DLD1 (cell line): ENCODE data around the gene PCBD1.

Experiments used
- in situ Hi-C: cut with HindIII; loops from 2 replicates; pipeline ENCODE4 v1.10.0; 2017; ENCODE audit warnings: low sequenced_read_pairs

Gene PCBD1

GRCh38 chr10:70840836-70841235 is 47.5 kb downstream of the PCBD1 start:
- in situ Hi-C loops: loop anchor here (5.0 kb wide), 1 partner anchor 61 kb away; no protein-coding TSS in a partner anchor

- in situ Hi-C loops: no loop called here
Observed at GRCh38 chr10:70838270-70838805, 50.0 kb downstream of the PCBD1 start.

GRCh38 chr10:70837660-70838059 is 50.7 kb downstream of the PCBD1 start:
- in situ Hi-C loops: no loop called here

- in situ Hi-C loops: no loop called here
Observed at GRCh38 chr10:70836319-70836718, 52.0 kb downstream of the PCBD1 start.

GRCh38 chr10:70834441-70835151 is 53.8 kb downstream of the PCBD1 start:
- in situ Hi-C loops: no loop called here

- in situ Hi-C loops: no loop called here
Observed at GRCh38 chr10:70834021-70834420, 54.3 kb downstream of the PCBD1 start.

- in situ Hi-C loops: no loop called here
Observed at GRCh38 chr10:70833601-70834000, 54.8 kb downstream of the PCBD1 start.
